HUES6 (cell line): ENCODE measurements around the gene AHCTF1.
"Not testable (repeated sequence)": the region's sequence is repeated elsewhere in the genome, so short reads cannot be mapped to it uniquely, and the experiment has no call there.

ENCODE experiments used
- H3K27ac ChIP-seq: 2 replicates; pipeline ENCODE4 v1.7.0; 2013; ENCODE audit warnings: low read depth, mild to moderate bottlenecking, low read length, inconsistent platforms
- H3K27me3 ChIP-seq: 2 replicates; pipeline ENCODE4 v1.6.1; 2013; ENCODE audit warnings: low read length; ENCODE audit not compliant: control insufficient read depth, insufficient read depth
- H3K36me3 ChIP-seq: 2 replicates; pipeline ENCODE4 v1.6.1; 2013; ENCODE audit warnings: low read length; ENCODE audit not compliant: control insufficient read depth, insufficient read depth
- H3K4me1 ChIP-seq: 2 replicates; pipeline ENCODE4 v1.6.1; 2013; ENCODE audit warnings: low read length; ENCODE audit not compliant: control insufficient read depth, insufficient read depth
- H3K4me3 ChIP-seq: 2 replicates; pipeline ENCODE4 v1.5.1; 2013; ENCODE audit warnings: low read depth, low read length
- H3K9ac ChIP-seq: one replicate; pipeline ENCODE4 v1.6.1; 2013; ENCODE audit warnings: mild to moderate bottlenecking, low read length
- H3K9me3 ChIP-seq: 2 replicates; pipeline ENCODE4 v1.6.1; 2013; ENCODE audit warnings: low read depth, low read length; ENCODE audit not compliant: control insufficient read depth, insufficient read depth

The AHCTF1 gene

DNA sequence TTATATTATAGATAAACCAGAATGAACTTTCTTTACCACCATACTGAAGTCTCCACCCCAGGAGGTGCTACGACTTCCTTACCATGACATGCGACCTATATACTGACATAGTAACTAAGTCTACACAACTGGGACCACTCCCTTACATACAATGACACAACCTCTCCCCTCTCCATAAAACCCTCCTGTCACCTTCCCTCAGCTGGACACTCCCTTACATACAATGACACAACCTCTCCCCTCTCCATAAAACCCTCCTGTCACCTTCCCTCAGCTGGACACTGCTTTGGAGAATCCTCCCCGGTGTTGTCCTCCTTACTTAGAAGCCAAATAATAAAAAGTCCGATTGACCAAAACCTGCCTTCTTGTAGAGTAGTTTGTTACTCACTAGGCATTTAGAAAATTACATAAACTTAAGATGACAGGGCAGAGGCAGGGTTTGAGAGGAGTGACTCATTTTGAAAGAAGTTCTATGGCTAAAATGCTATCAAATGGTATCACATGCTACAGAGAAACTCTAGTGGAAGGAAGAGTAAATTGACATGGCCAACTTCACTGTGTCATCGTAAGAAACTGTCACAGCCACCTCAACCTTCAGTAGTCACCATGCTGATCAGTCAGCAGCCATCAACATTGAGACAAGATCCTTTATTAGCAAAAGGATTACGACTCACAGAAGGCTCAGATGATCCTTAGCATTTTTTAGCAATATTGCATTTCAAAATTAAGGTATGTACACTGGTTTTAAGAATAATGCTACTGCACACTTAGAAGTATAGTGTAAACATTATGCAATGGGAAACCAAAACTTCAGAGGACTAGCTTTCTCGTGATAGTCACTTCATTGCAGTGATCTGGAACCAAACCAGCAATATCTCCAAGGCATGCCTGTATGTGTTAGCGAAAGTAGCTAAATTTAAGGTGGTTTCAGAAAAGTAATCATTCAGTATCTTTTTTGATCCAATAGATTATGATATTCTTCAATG, 56.4 kb downstream of the AHCTF1 start:
- H3K9me3 ChIP-seq, result no peaks in the 10 kb centered on the region
- H3K27me3 ChIP-seq, result no peaks in the 10 kb centered on the region
- no peak overlapping the region for H3K27ac ChIP-seq
- H3K36me3 ChIP-seq, result peaks cover 77% of the 10 kb centered on the region
- H3K4me3 ChIP-seq, result no peak overlapping the region
- H3K9ac ChIP-seq, result no peak overlapping the region
- H3K4me1 ChIP-seq, result no peaks in the 10 kb centered on the region

DNA sequence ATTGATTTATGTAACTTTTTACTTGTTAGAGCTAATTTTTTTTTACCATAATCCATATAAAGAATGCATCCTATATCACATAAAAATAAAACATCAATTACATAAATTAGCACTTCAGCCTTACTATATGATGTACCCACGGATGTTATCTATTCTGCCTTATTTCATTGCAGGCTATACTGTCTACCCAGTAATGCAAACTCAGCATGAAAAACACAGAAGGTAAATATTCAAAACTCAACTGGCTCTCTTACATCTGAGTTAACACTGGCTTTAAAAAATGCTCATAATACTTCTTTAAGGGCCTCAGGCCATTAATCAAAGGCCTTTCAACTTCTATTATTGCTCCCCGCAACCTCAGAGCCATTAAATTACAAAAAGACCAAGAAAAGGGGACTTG, 65.8 kb downstream of the AHCTF1 start:
- Histone ChIP-seq H3K36me3 (peaks cover 68% of the 10 kb centered on the region), H3K4me1 (no peaks in the 10 kb centered on the region), H3K9me3 (no peaks in the 10 kb centered on the region), H3K9ac (no peak overlapping the region), H3K27me3 (no peaks in the 10 kb centered on the region), H3K4me3 (no peak overlapping the region), H3K27ac (no peak overlapping the region)

DNA sequence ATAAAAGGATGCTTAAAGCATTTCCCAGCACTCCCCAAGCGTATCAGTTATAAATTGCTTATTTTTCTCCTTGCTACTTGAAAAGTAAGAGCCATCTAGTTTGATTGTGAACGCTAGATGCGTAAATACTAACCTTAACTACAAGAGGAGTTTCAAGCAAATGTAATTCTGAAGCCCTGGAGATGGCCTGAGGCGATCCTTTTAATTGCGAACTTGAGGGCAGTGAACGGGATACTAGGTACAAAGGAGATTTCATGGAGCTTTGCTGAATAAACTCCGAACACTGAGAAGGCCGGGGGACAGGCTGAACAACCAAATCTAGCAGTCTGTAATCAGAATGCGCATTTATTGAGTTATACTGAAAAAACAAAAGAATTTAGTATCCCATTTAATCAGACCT, 68.0 kb downstream of the AHCTF1 start:
- peaks cover 69% of the 10 kb centered on the region for H3K36me3 ChIP-seq
- not testable (repeated sequence) for H3K27ac ChIP-seq, H3K9ac ChIP-seq, H3K9me3 ChIP-seq, H3K27me3 ChIP-seq, H3K4me1 ChIP-seq, H3K4me3 ChIP-seq

DNA sequence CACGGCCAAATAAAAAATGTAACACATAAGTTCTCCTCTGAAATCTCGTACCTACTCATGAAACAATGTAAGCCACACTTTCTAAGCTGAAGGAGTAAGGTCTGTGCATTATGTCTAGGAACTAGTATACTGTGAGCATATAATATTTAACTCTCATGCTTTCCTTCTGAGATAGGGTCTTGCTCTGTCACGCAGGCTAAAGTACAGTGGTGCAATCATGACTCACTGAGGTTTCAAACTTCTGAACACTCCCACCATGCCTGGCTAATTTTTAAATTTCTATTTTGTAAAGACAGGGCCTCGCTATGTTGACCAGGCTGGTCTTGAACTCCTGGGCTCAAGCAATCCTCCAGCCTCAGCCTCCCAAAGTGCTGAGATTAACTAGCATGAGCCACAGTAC, 71.3 kb downstream of the AHCTF1 start:
- no peak overlapping the region for H3K4me3 ChIP-seq
- no peaks in the 10 kb centered on the region for H3K9me3 ChIP-seq
- H3K27me3 ChIP-seq, result no peaks in the 10 kb centered on the region
- no peak overlapping the region for H3K9ac ChIP-seq
- H3K4me1 ChIP-seq, result no peaks in the 10 kb centered on the region
- peaks cover 82% of the 10 kb centered on the region for H3K36me3 ChIP-seq
- no peak overlapping the region for H3K27ac ChIP-seq

DNA sequence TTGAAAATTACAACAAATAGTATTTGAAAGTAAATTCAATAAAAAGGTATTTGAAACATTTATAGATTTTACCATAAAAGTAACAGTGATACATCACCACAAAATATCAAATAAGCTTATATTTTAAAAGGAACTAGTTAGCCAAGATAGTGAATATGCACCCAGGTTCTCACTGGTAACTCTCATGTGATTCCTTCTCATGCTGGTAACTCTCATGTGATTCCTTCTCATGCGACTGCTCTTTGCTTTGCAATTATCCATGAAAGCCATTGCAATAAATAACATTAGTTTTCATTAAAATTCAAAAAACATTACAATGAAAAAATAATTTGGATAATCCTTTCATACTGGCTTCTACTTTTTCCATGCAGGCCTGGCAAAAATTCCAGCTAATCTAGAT, 75.4 kb downstream of the AHCTF1 start:
- no peak overlapping the region for H3K4me3 ChIP-seq
- H3K36me3 ChIP-seq, result peaks cover 93% of the 10 kb centered on the region
- H3K9ac ChIP-seq, result no peak overlapping the region
- H3K4me1 ChIP-seq, result no peaks in the 10 kb centered on the region
- no peaks in the 10 kb centered on the region for H3K27me3 ChIP-seq
- H3K9me3 ChIP-seq, result no peaks in the 10 kb centered on the region
- H3K27ac ChIP-seq, result no peak overlapping the region

DNA sequence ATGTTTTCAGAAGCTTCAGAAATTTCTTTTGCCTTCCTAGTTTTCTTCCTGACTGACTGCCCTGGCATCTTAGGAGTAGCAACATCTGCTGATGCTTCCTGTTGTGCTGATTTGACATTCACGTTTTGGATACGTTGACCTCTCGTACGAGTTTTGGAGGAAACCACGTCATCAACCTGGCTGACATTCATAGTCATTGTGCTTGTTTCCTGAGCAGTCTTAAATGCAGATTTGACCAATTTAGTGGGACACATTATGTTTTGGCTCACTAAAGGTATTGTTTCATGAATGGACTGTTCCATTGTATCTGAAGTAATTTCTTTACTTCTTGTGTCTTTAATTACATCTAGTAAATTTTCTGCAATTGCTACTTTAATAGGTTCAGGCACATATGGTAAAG, 81.1 kb downstream of the AHCTF1 start:
- peaks cover 85% of the 10 kb centered on the region for H3K36me3 ChIP-seq
- H3K27ac ChIP-seq, H3K27me3 ChIP-seq, H3K9ac ChIP-seq, H3K4me1 ChIP-seq, H3K4me3 ChIP-seq, H3K9me3 ChIP-seq: not testable (repeated sequence)

DNA sequence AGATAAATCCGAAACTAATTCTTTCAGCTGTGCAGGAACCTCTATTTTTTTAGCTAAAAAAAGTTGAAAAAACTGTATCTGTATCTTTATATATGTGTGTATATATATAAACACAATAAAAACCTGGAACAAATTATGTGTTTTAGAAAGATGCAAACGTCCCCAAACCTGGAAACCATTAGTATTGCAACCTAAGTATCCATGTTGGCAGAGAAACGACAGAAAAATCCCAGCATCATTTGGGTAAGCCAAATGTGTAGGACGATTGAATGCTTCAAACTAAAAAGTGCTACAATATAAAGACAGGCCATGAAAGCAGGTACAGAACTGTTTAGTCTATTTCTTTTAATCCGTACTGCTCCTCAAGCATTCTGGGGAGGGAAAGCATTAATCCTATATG, 87.9 kb downstream of the AHCTF1 start:
- Histone ChIP-seq H3K4me1 (no peaks in the 10 kb centered on the region), H3K9me3 (no peaks in the 10 kb centered on the region), H3K27me3 (no peaks in the 10 kb centered on the region), H3K36me3 (peaks cover 66% of the 10 kb centered on the region), H3K27ac (no peak overlapping the region), H3K4me3 (no peak overlapping the region), H3K9ac (no peak overlapping the region)

DNA sequence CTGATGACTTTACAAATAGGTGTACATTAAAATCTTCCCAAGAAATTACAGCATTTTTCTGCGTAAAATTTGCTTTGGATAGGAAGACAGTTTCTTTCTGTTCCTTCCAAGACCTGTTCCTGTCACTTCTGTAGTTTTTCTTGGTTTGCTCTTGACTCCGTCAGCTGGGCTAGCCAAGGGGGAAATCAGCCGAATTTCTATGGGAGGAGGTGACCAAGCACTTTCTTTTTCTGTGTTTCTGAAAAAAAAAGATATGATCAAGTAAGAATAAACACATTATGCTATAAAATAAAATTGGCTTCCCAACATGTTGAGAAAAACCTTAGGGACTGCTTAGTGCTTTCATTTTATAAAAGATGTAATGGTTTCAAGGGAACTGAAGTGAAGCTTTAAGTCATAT, 91.0 kb downstream of the AHCTF1 start:
- H3K9ac ChIP-seq, H3K4me3 ChIP-seq, H3K27me3 ChIP-seq, H3K4me1 ChIP-seq, H3K27ac ChIP-seq, H3K9me3 ChIP-seq: not testable (repeated sequence)
- peaks cover 45% of the 10 kb centered on the region for H3K36me3 ChIP-seq

DNA sequence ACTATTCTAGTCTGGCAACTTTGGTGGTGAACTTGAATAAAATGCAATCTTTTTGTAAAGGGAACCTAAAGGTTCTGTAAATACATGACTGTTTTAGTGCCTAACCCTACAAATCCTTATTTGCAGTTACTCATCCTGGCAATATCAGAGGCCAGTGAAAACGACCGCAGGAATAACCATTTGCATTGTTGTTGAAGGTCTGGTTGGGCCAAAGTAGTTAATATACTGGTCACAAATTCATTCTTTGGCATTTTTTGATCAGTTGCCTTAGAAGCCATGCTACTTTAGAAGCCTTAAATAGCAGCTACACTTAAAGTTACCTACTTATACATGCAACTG, 93.7 kb downstream of the AHCTF1 start:
- Histone ChIP-seq H3K4me3 (no peak overlapping the region), H3K4me1 (no peaks in the 10 kb centered on the region), H3K27me3 (no peaks in the 10 kb centered on the region), H3K9me3 (no peaks in the 10 kb centered on the region), H3K9ac (no peak overlapping the region), H3K27ac (no peak overlapping the region), H3K36me3 (peaks cover 27% of the 10 kb centered on the region)

DNA sequence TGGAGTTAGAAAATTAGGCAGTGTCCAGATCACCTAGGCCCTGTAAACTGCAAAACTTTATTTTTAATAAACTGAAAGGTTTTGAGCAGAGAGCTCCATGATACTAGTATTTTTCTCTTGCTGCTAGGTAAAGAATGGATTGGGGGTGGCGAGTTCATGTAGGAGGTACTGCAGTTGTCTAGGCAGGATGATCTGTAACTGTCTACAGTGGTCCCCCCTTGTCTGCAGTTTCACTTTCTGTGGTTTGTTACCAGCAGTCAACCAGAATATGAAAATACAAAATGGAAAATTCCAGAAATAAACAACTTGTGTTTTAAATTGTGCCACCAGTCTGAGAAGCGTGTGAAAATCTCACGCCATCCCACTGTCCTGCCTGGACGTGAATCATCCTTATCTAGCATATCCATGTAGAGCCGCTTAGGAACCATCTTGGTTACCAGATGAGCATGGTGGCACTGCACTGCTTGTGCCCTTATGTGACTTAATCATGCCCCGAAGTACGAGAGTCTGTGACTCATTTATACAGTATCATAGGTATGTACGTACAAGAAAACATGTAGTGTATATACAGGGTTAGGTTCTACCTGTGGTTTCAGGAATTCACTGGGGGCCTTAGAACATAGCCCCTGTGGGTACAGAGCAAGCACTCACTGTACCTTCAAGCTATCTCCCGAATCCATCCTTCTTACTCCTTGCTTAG, 94.2 kb downstream of the AHCTF1 start:
- Histone ChIP-seq H3K9ac (no peak overlapping the region), H3K27ac (no peak overlapping the region), H3K4me3 (no peak overlapping the region), H3K36me3 (peaks cover 22% of the 10 kb centered on the region), H3K4me1 (no peaks in the 10 kb centered on the region), H3K9me3 (no peaks in the 10 kb centered on the region), H3K27me3 (no peaks in the 10 kb centered on the region)

DNA sequence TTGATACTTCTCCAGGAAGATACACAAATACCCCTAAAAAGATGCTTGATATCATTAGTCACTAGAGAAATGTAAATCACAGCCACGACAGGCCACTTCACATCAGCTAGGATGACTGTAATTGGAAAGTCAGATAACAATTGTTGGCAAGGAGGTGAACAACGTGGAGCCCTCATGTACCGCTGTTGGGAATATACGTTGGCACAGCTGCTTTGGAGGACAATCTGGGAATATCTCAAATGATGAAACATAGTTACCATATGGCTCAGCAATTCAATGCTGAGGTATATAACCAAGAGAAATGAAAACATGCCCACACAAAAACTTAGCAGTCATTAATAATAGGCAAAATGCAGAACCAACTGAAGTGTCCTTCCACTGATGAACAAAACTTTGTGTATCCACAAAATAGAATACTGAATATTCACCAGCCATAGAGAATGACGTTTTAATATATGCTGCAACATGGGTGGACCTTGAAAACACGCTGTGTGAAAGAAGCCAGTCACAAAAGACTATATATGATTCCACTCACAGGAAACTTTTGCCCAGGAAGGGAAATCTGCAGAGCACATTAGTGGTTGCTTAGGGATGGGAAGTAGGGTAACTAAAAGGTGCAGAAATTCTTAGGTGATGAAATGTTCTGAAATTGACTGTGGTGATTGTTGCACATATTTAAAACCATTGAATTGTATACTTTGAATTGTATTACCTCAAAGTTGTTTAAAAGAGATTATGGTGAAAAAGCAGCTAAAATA, 95.4 kb downstream of the AHCTF1 start:
- Histone ChIP-seq H3K27me3 (no peaks in the 10 kb centered on the region), H3K4me1 (no peaks in the 10 kb centered on the region), H3K36me3 (peaks cover 16% of the 10 kb centered on the region), H3K4me3 (no peak overlapping the region), H3K9me3 (no peaks in the 10 kb centered on the region), H3K27ac (no peak overlapping the region), H3K9ac (no peak overlapping the region)
